Measurements from ENCODE around the gene UBQLN4. TPM values are rescaled to one million over a fixed set of nuclear protein-coding genes. Genes with fewer than 3 reads are reported as not detected.

The UBQLN4 gene
- polyA plus RNA-seq, 3 donors: 2.3 to 15.9 (median 2.9) TPM

GRCh38 chr1:156083800-156084790, 30.5 kb upstream of the UBQLN4 start:
- Histone ChIP-seq H3K27ac (ENCODE audit: low read depth in 1 of 2, low read length in 2 of 2) (no peak overlapping the region), H2AFZ (ENCODE audit: insufficient read depth, low read depth, low read length, poor library complexity, severe bottlenecking) (no peak overlapping the region), H3K4me2 (replicated peaks; ENCODE audit: extremely low read depth, low read length, poor library complexity, severe bottlenecking) (no peak overlapping the region), H3K36me3 (replicated peaks in 1 of 2; ENCODE audit: control insufficient read depth in 1 of 2, insufficient read depth in 2 of 2, low read length in 2 of 2) (no peaks in the 10 kb centered on the region), H3K4me1 (ENCODE audit: control insufficient read depth in 1 of 2, insufficient read depth in 2 of 2, low read length in 2 of 2) (peaks cover 13 to 19% of the 10 kb centered on the region in 2 donors), H3K27me3 (ENCODE audit: control insufficient read depth in 2 of 2, insufficient read depth in 2 of 2, low read length in 2 of 2) (peaks cover 31 to 78% of the 10 kb centered on the region in 2 donors), H3K4me3 (replicated peaks in 1 of 3; ENCODE audit: low read depth in 2 of 3, low read length in 3 of 3) (no peak overlapping the region), H3K9ac (ENCODE audit: insufficient read depth, low read length, poor library complexity, severe bottlenecking) (no peak overlapping the region), H3K9me3 (replicated peaks in 1 of 2; ENCODE audit: control insufficient read depth in 1 of 2, insufficient read depth in 1 of 2, low read length in 2 of 2) (peaks cover 0 to 4% of the 10 kb centered on the region in 2 donors), H4K20me1 (ENCODE audit: insufficient read depth, low read length) (no peaks in the 10 kb centered on the region), H3K79me2 (ENCODE audit: insufficient read depth, low read length) (no peaks in the 10 kb centered on the region)
- peaks cover 17% of the 10 kb centered on the region for H3K4me1 Mint-ChIP-seq
- peaks cover 83 to 89% (median 83%) of the 10 kb centered on the region in 3 donors for H3K27me3 Mint-ChIP-seq (ENCODE audit: low read depth in 3 of 3)
- no peak for TF ChIP-seq CTCF (IDR thresholded peaks at IDR 0.05)
- DNase-seq: no peak
- H3K9me3 Mint-ChIP-seq: peaks cover 0 to 15% (median 4%) of the 10 kb centered on the region in 7 donors
- no peak overlapping the region for H3K27ac Mint-ChIP-seq
- peak overlapping the region in 1 of 2 donors; percentile 78 for H3K4me3 Mint-ChIP-seq
- peaks cover 7 to 8% of the 10 kb centered on the region in 2 donors for H3K36me3 Mint-ChIP-seq
- intact Hi-C loops (cut with micrococcal nuclease): no loop called here
- 85% methylated on average over 2 of the region's 7 CpGs for WGBS (ENCODE audit: insufficient coverage)

- intact Hi-C loops (cut with micrococcal nuclease): no loop called here
- H3K27me3 Mint-ChIP-seq (ENCODE audit: low read depth in 3 of 3): peaks cover 89 to 99% (median 90%) of the 10 kb centered on the region in 3 donors
- peaks cover 0 to 12% (median 4%) of the 10 kb centered on the region in 7 donors for H3K9me3 Mint-ChIP-seq
These were observed 28.9 kb upstream of the UBQLN4 start, which contains the start of gene MEX3A for GRCh38 chr1:156082309-156083091. Gene MEX3A (minus strand): TSS chr1:156082465. CDS start chr1:156081998, 467 bp downstream.

More at GRCh38 chr1:156082309-156083091, 28.9 kb upstream of the UBQLN4 start, which contains the start of gene MEX3A:
- TF ChIP-seq CTCF (IDR thresholded peaks at IDR 0.05): no peak
- Histone ChIP-seq H3K27ac (ENCODE audit: low read depth in 1 of 2, low read length in 2 of 2) (no peak within 1 kb of the TSS), H3K9ac (ENCODE audit: insufficient read depth, low read length, poor library complexity, severe bottlenecking) (peak within 1 kb of the TSS; percentile 40), H4K20me1 (ENCODE audit: insufficient read depth, low read length) (no peaks in the 10 kb centered on the region), H3K4me1 (ENCODE audit: control insufficient read depth in 1 of 2, insufficient read depth in 2 of 2, low read length in 2 of 2) (peaks cover 12 to 19% of the 10 kb centered on the region in 2 donors), H2AFZ (ENCODE audit: insufficient read depth, low read depth, low read length, poor library complexity, severe bottlenecking) (peak within 1 kb of the TSS; percentile 84), H3K27me3 (ENCODE audit: control insufficient read depth in 2 of 2, insufficient read depth in 2 of 2, low read length in 2 of 2) (peaks cover 37 to 91% of the 10 kb centered on the region in 2 donors), H3K4me3 (replicated peaks in 1 of 3; ENCODE audit: low read depth in 2 of 3, low read length in 3 of 3) (peak within 1 kb of the TSS; percentile 39 to 86 (median 43)), H3K36me3 (replicated peaks in 1 of 2; ENCODE audit: control insufficient read depth in 1 of 2, insufficient read depth in 2 of 2, low read length in 2 of 2) (no peaks in the 10 kb centered on the region), H3K79me2 (ENCODE audit: insufficient read depth, low read length) (no peaks in the 10 kb centered on the region), H3K9me3 (replicated peaks in 1 of 2; ENCODE audit: control insufficient read depth in 1 of 2, insufficient read depth in 1 of 2, low read length in 2 of 2) (peaks cover 0 to 4% of the 10 kb centered on the region in 2 donors), H3K4me2 (replicated peaks; ENCODE audit: extremely low read depth, low read length, poor library complexity, severe bottlenecking) (peak within 1 kb of the TSS; percentile 93)
- peak within 1 kb of the TSS; percentile 81 to 90 for H3K4me3 Mint-ChIP-seq
- WGBS (ENCODE audit: insufficient coverage): under 1% methylated on average over 38 of the region's 62 CpGs
- H3K36me3 Mint-ChIP-seq: peaks cover 7 to 8% of the 10 kb centered on the region in 2 donors
- H3K27ac Mint-ChIP-seq: peak within 1 kb of the TSS in 1 of 7 donors; percentile 75
- no peak for DNase-seq
- peaks cover 17% of the 10 kb centered on the region for H3K4me1 Mint-ChIP-seq
